Liver (tissue), 3 donors: ENCODE data around the gene UBASH3A.

Source experiments
- EGR1 ChIP-seq, 2 donors: IDR thresholded peaks; 2 replicates each; pipeline ENCODE4 v1.6.1; 2016 to 2018; ENCODE audit warnings: antibody characterized with exemption in 2 of 2, low read depth in 2 of 2
- GABPA ChIP-seq, 2 donors: IDR thresholded peaks in 1 of 2; conservative IDR thresholded peaks in 1 of 2; 2 replicates each; pipeline ENCODE4 v1.6.1; 2016; ENCODE audit warnings: antibody characterized with exemption in 2 of 2, mild to moderate bottlenecking in 1 of 2, moderate library complexity in 1 of 2
- JUND ChIP-seq, 2 donors: IDR thresholded peaks; 2 replicates each; pipeline ENCODE4 v1.6.1; 2016; ENCODE audit warnings: antibody characterized with exemption in 2 of 2
- RAD21 ChIP-seq, 2 donors: IDR thresholded peaks; 2 replicates each; pipeline ENCODE4 v1.6.1; 2016; ENCODE audit warnings: antibody characterized with exemption in 2 of 2, mild to moderate bottlenecking in 2 of 2
- SP1 ChIP-seq: IDR thresholded peaks from 2 replicates; pipeline ENCODE4 v1.6.1; 2018; ENCODE audit warnings: antibody characterized with exemption, mild to moderate bottlenecking
- TAF1 ChIP-seq: conservative IDR thresholded peaks from 2 replicates; pipeline ENCODE4 v1.6.1; 2016; ENCODE audit warnings: antibody characterized with exemption, mild to moderate bottlenecking
- YY1 ChIP-seq: IDR thresholded peaks from 2 replicates; pipeline ENCODE4 v1.6.1; 2016; ENCODE audit warnings: antibody characterized with exemption, mild to moderate bottlenecking
- TF ChIP-seq, protein P1 (sequence below): fragments of 150-350 bp; IDR thresholded peaks from 2 replicates; pipeline ENCODE4 v1.5.1; 2017; ENCODE audit warnings: improper control_type of control experiment, low read depth, low read length; ENCODE audit not compliant: missing input control
- TF ChIP-seq, protein P2 (sequence below): IDR thresholded peaks from 2 replicates; pipeline ENCODE4 v1.6.1; 2016; ENCODE audit warnings: antibody characterized with exemption
- TF ChIP-seq, protein P3 (sequence below): IDR thresholded peaks from 2 replicates; pipeline ENCODE4 v1.6.1; 2016; ENCODE audit warnings: antibody characterized with exemption
- donor health status: healthy.
- donor health status: healthy.

DNA sequence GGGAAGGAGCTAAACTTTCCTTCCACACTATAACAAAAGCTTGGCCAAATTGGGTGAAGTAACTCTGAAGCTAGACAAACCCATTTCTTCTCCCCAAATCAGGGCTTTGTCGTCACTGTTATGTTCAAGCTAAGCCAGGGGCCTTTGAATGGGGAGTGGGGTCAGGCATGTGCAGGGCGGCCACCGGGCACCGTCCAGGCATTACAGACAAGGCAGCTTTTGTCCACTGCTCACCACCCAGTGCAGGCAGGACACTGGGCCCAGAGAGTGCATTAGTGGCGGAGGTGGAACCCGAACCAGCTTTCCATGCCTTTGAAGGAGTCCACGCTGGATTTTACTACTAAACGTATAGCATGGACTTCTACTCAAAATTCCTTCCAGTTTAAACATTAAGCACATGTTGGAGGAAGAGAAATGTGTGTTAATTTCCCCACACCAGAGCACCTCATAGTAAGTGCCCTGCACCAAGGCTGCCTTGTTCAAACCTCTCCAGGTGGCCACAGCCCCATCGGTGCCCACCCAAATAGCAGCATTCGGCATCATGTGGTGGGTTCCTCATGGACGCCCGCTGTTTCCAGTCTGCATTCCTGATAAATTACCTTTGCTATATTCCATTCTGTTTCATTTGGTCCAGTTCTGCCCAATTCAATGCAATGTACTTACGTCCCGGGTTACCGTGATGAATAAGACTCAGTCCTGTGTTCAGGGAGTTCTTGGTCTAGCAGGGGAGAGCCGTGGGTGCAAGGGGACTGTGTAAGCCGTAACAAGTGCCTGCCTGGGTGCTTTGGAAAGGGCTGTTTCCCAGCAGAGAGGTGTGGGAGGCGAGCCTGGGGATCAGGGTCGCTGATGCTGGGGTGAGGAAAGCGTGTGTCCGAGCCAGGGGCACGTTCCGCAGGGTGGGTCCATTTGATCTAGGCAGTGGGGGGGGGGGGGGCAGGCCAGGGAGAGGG, 1.6 kb downstream of the UBASH3A start:
- TF ChIP-seq SP1 = no peak
- TF ChIP-seq, protein P1, sequence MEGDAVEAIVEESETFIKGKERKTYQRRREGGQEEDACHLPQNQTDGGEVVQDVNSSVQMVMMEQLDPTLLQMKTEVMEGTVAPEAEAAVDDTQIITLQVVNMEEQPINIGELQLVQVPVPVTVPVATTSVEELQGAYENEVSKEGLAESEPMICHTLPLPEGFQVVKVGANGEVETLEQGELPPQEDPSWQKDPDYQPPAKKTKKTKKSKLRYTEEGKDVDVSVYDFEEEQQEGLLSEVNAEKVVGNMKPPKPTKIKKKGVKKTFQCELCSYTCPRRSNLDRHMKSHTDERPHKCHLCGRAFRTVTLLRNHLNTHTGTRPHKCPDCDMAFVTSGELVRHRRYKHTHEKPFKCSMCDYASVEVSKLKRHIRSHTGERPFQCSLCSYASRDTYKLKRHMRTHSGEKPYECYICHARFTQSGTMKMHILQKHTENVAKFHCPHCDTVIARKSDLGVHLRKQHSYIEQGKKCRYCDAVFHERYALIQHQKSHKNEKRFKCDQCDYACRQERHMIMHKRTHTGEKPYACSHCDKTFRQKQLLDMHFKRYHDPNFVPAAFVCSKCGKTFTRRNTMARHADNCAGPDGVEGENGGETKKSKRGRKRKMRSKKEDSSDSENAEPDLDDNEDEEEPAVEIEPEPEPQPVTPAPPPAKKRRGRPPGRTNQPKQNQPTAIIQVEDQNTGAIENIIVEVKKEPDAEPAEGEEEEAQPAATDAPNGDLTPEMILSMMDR = no peak
- TF ChIP-seq, protein P2, sequence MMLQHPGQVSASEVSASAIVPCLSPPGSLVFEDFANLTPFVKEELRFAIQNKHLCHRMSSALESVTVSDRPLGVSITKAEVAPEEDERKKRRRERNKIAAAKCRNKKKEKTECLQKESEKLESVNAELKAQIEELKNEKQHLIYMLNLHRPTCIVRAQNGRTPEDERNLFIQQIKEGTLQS = no peak
- TF ChIP-seq RAD21 (IDR thresholded peaks at IDR 0.05) = no peak
- TF ChIP-seq EGR1 (IDR thresholded peaks at IDR 0.05; ENCODE audit: low read depth in 2 of 2) = no peak
- no peak for TF ChIP-seq GABPA (IDR thresholded peaks at IDR 0.05 in 1 of 2, conservative IDR thresholded peaks at IDR 0.05 in 1 of 2)
- TF ChIP-seq YY1 = no peak
- no peak for TF ChIP-seq JUND (IDR thresholded peaks at IDR 0.05)
- TF ChIP-seq, protein P3, sequence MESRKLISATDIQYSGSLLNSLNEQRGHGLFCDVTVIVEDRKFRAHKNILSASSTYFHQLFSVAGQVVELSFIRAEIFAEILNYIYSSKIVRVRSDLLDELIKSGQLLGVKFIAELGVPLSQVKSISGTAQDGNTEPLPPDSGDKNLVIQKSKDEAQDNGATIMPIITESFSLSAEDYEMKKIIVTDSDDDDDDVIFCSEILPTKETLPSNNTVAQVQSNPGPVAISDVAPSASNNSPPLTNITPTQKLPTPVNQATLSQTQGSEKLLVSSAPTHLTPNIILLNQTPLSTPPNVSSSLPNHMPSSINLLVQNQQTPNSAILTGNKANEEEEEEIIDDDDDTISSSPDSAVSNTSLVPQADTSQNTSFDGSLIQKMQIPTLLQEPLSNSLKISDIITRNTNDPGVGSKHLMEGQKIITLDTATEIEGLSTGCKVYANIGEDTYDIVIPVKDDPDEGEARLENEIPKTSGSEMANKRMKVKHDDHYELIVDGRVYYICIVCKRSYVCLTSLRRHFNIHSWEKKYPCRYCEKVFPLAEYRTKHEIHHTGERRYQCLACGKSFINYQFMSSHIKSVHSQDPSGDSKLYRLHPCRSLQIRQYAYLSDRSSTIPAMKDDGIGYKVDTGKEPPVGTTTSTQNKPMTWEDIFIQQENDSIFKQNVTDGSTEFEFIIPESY = no peak
- TF ChIP-seq TAF1 = no peak
